Transverse colon (tissue), 4 donors: ENCODE data around the gene NKIRAS2. TPM values are rescaled to one million over a fixed set of nuclear protein-coding genes. Genes with fewer than 3 reads are reported as not detected.

Experiments
- DNase-seq: peaks from one replicate; pipeline ENCODE4 v3.0.0-alpha.2; 2019
- H3K27ac ChIP-seq, 4 donors: fragments of 200-600 bp; sonication (generic); 2 replicates each; pipeline ENCODE4 v1.5.1; 2016 to 2018; ENCODE audit warnings: inconsistent platforms in 4 of 4
- H3K27me3 ChIP-seq: fragments of 200-600 bp; sonication (generic); 2 replicates; pipeline ENCODE4 v1.5.1; 2017; ENCODE audit warnings: inconsistent platforms
- H3K36me3 ChIP-seq, 4 donors: fragments of 200-600 bp; sonication (generic); 2 replicates each; pipeline ENCODE4 v1.5.1; 2017 to 2019; ENCODE audit warnings: inconsistent platforms in 4 of 4
- H3K4me1 ChIP-seq, 4 donors: fragments of 200-600 bp; sonication (generic); 2 replicates each; pipeline ENCODE4 v1.5.1; 2017 to 2020; ENCODE audit warnings: inconsistent platforms in 4 of 4
- H3K4me3 ChIP-seq, 4 donors: fragments of 200-600 bp; sonication (generic); 1 replicate in 1 of 4; 2 replicates in 3 of 4; pipeline versions ENCODE4 v1.5.1 to v1.6.1; 2017 to 2019; ENCODE audit warnings: inconsistent platforms in 4 of 4
- H3K9me3 ChIP-seq, 2 donors: fragments of 200-600 bp; sonication (generic); 2 replicates each; pipeline ENCODE4 v1.5.1; 2017 to 2019; ENCODE audit warnings: inconsistent platforms in 2 of 2
- CTCF ChIP-seq, 5 experiments: fragments of 200-600 bp in 3 of 5; fragments of 450-650 bp in 2 of 5; sonication (generic) in 3 of 5; IDR thresholded peaks; 1 replicate in 2 of 5; 2 replicates in 3 of 5; pipeline ENCODE4 v1.5.1; 2016 to 2017; ENCODE audit warnings: antibody characterized with exemption in 5 of 5, inconsistent platforms in 3 of 5, mild to moderate bottlenecking in 2 of 5, moderate library complexity in 1 of 5
- EP300 ChIP-seq: sonication (generic); formaldehyde crosslinking; IDR thresholded peaks from one replicate; pipeline ENCODE4 v1.6.1; 2017; ENCODE audit warnings: antibody characterized with exemption, low read depth
- POLR2A ChIP-seq: fragments of 450-650 bp; IDR thresholded peaks from one replicate; pipeline ENCODE4 v1.6.1; 2016; ENCODE audit warnings: antibody characterized with exemption, mild to moderate bottlenecking, moderate library complexity
- POLR2AphosphoS5 ChIP-seq, 3 donors: sonication (generic); formaldehyde crosslinking; IDR thresholded peaks; one replicate each; pipeline ENCODE4 v1.6.1; 2016; ENCODE audit warnings: antibody characterized with exemption in 3 of 3
- WGBS, 2 donors: methylation state at CpG; one replicate each; pipeline ENCODE4 v1.1.5; 2018; ENCODE audit warnings: low coverage in 1 of 2; 5-methylcytosine and 5-hydroxymethylcytosine counted together
- in situ Hi-C, 4 donors: fragments of 200-750 bp; cut with MboI; loops; one replicate each; pipeline versions ENCODE4 v1.15.0 to v1.15.1; 2017; ENCODE audit warnings: low sequenced_read_pairs in 3 of 4, low pct_ligation_motif_present in 1 of 4, low pct_unique_long_range_greater_than_20kb in 1 of 4
- intact Hi-C: fragments of 100-400 bp; cut with DNase I; formaldehyde crosslinking; loops from one replicate; pipeline ENCODE4 v1.15.1; 2023; ENCODE audit warnings: low total_unique reads
- total RNA-seq, 4 donors: library from RNA; depleted of rRNA; stranded (reverse); fragments of >200 nt; gene quantifications; one replicate each; pipeline ENCODE4 v1.1.0, GENCODE V29; 2016

NKIRAS2 gene
- total RNA-seq, 4 donors from 2014 or later = 20.5 to 52.7 (median 35.0) TPM

GRCh38 chr17:42040818-42041217, 20.9 kb downstream of the NKIRAS2 start:
- no peaks in the 10 kb centered on the region for H3K9me3 ChIP-seq
- no peaks in the 10 kb centered on the region for H3K36me3 ChIP-seq
- in situ Hi-C loops = no loop called here
- TF ChIP-seq EP300 (no peak), CTCF (IDR thresholded peaks at IDR 0.05) (no peak), POLR2AphosphoS5 (IDR thresholded peaks at IDR 0.05) (no peak), POLR2A (no peak)
- intact Hi-C loops = no loop called here
- no peak overlapping the region for H3K27ac ChIP-seq
- no peak for DNase-seq
- peaks cover 7% of the 10 kb centered on the region for H3K27me3 ChIP-seq
- WGBS, 2 donors = 95% methylated on average over 10 of the region's 10 CpGs; no CpG with 5 or more reads in 1 of the 2 donors
- H3K4me3 ChIP-seq = no peak overlapping the region
- peaks cover 0 to 6% (median 4%) of the 10 kb centered on the region in 4 donors for H3K4me1 ChIP-seq

- in situ Hi-C loops = no loop called here
- no peak for DNase-seq
- no peaks in the 10 kb centered on the region for H3K9me3 ChIP-seq
- H3K27ac ChIP-seq = no peak overlapping the region
- peaks cover 0 to 6% (median 4%) of the 10 kb centered on the region in 4 donors for H3K4me1 ChIP-seq
- intact Hi-C loops = no loop called here
- TF ChIP-seq EP300 = no peak
- no peak for TF ChIP-seq CTCF (IDR thresholded peaks at IDR 0.05)
- no peak for TF ChIP-seq POLR2AphosphoS5 (IDR thresholded peaks at IDR 0.05)
- no peak for TF ChIP-seq POLR2A
- H3K4me3 ChIP-seq = no peak overlapping the region
- H3K27me3 ChIP-seq = peaks cover 7% of the 10 kb centered on the region
- no peaks in the 10 kb centered on the region for H3K36me3 ChIP-seq
These were observed 21.7 kb downstream of the NKIRAS2 start for GRCh38 chr17:42041619-42042018.

GRCh38 chr17:42042598-42043319, 22.9 kb downstream of the NKIRAS2 start:
- Histone ChIP-seq H3K9me3 (no peaks in the 10 kb centered on the region), H3K27me3 (peaks cover 7% of the 10 kb centered on the region), H3K4me1 (peaks cover 0 to 6% (median 4%) of the 10 kb centered on the region in 4 donors), H3K27ac (no peak overlapping the region), H3K4me3 (no peak overlapping the region), H3K36me3 (no peaks in the 10 kb centered on the region)
- in situ Hi-C loops (no loop called here), intact Hi-C loops (no loop called here)
- 94% methylated on average over 18 of the region's 20 CpGs; no CpG with 5 or more reads in 1 of the 2 donors for WGBS, 2 donors
- TF ChIP-seq POLR2A (no peak), POLR2AphosphoS5 (IDR thresholded peaks at IDR 0.05) (no peak), CTCF (IDR thresholded peaks at IDR 0.05) (no peak)
- DNase-seq = no peak

GRCh38 chr17:42045719-42046118, 25.8 kb downstream of the NKIRAS2 start:
- peaks cover 0 to 9% (median under 1%) of the 10 kb centered on the region in 4 donors for H3K4me1 ChIP-seq
- no peaks in the 10 kb centered on the region for H3K27me3 ChIP-seq
- H3K27ac ChIP-seq = no peak overlapping the region
- H3K9me3 ChIP-seq = no peaks in the 10 kb centered on the region
- WGBS, 2 donors = 88% methylated on average over 1 of the region's 1 CpG; no CpG with 5 or more reads in 1 of the 2 donors
- no peak for TF ChIP-seq EP300
- TF ChIP-seq CTCF (IDR thresholded peaks at IDR 0.05) = no peak
- no peak for TF ChIP-seq POLR2AphosphoS5 (IDR thresholded peaks at IDR 0.05)
- no peak for TF ChIP-seq POLR2A
- intact Hi-C loops = no loop called here
- in situ Hi-C loops = no loop called here
- no peak for DNase-seq
- no peaks in the 10 kb centered on the region for H3K36me3 ChIP-seq
- H3K4me3 ChIP-seq = no peak overlapping the region
